ENCODE data around the gene CCDC68.
"Not testable (repeated sequence)": the region's sequence is repeated elsewhere in the genome, so short reads cannot be mapped to it uniquely, and the experiment has no call there.

Gene CCDC68

GRCh38 chr18:54878659-54879358, 80.5 kb downstream of the CCDC68 start:
- DNase-seq (ENCODE audit: extremely low read depth in 1 of 2, low read depth in 1 of 2) = no peak

GRCh38 chr18:54878159-54878622, 81.1 kb downstream of the CCDC68 start:
- no peak for DNase-seq (ENCODE audit: extremely low read depth in 1 of 2, low read depth in 1 of 2)

- no peak for DNase-seq (ENCODE audit: extremely low read depth in 1 of 2, low read depth in 1 of 2)
These were observed 82.2 kb downstream of the CCDC68 start for GRCh38 chr18:54877076-54877475.

GRCh38 chr18:54875063-54875462, 84.2 kb downstream of the CCDC68 start:
- no peak for DNase-seq (ENCODE audit: extremely low read depth in 1 of 2, low read depth in 1 of 2)

- DNase-seq (ENCODE audit: extremely low read depth in 1 of 2, low read depth in 1 of 2) = no peak
These were observed 85.4 kb downstream of the CCDC68 start for GRCh38 chr18:54873884-54874255.

- DNase-seq (ENCODE audit: extremely low read depth in 1 of 2, low read depth in 1 of 2) = no peak
These were observed 86.6 kb downstream of the CCDC68 start for GRCh38 chr18:54872681-54873080.

- DNase-seq (ENCODE audit: extremely low read depth in 1 of 2, low read depth in 1 of 2) = no peak
These were observed 88.0 kb downstream of the CCDC68 start for GRCh38 chr18:54871231-54871630.

GRCh38 chr18:54867131-54867530, 92.1 kb downstream of the CCDC68 start:
- DNase-seq (ENCODE audit: extremely low read depth in 1 of 2, low read depth in 1 of 2) = no peak

GRCh38 chr18:54860941-54861340, 98.3 kb downstream of the CCDC68 start:
- DNase-seq (ENCODE audit: extremely low read depth in 1 of 2, low read depth in 1 of 2) = no peak

- DNase-seq (ENCODE audit: extremely low read depth in 1 of 2, low read depth in 1 of 2) = no peak
These were observed 99.4 kb downstream of the CCDC68 start for GRCh38 chr18:54859667-54860421.

GRCh38 chr18:54857499-54857898, 101.8 kb downstream of the CCDC68 start:
- DNase-seq (ENCODE audit: extremely low read depth in 1 of 2, low read depth in 1 of 2) = no peak

- no peak for DNase-seq (ENCODE audit: extremely low read depth in 1 of 2, low read depth in 1 of 2)
These were observed 103.1 kb downstream of the CCDC68 start for GRCh38 chr18:54856105-54856646.

- DNase-seq (ENCODE audit: extremely low read depth in 1 of 2, low read depth in 1 of 2) = not testable (repeated sequence)
These were observed 104.2 kb downstream of the CCDC68 start for GRCh38 chr18:54855050-54855449.

- no peak for DNase-seq (ENCODE audit: extremely low read depth in 1 of 2, low read depth in 1 of 2)
These were observed 106.2 kb downstream of the CCDC68 start for GRCh38 chr18:54852780-54853675.

Measured in activated CD8-positive, alpha-beta memory T cell treated with anti-CD3 and anti-CD28 coated beads for 1 hour (primary cell).